Panc1 (cell line): ENCODE results near the gene ETNK1.

Experiments used
- REST ChIP-seq, 2 experiments: IDR thresholded peaks; 2 replicates each; pipeline ENCODE4 v1.6.1; 2011 to 2012; ENCODE audit warnings: low read depth in 2 of 2, control low read depth in 1 of 2, low read length in 1 of 2, mild to moderate bottlenecking in 1 of 2, moderate library complexity in 1 of 2; ENCODE audit not compliant: insufficient read depth in 1 of 2
- TCF7L2 ChIP-seq: IDR thresholded peaks from 2 replicates; pipeline ENCODE4 v1.6.1; 2011; ENCODE audit warnings: mild to moderate bottlenecking, low read depth, low read length, inconsistent platforms

- TF ChIP-seq REST (IDR thresholded peaks at IDR 0.05; ENCODE audit: insufficient read depth in 1 of 2, low read depth in 2 of 2, low read length in 1 of 2) (no peak), TCF7L2 (peak; percentile 77)
Measured at GRCh38 chr12:22625762-22626294, 857 bp downstream of the ETNK1 start.
